D721Med (cell line): ENCODE data around the gene EIF1.

Experiments
- DNase-seq: peaks from one replicate; pipeline ENCODE4 v3.0.0; 2011; ENCODE audit warnings: low spot score; ENCODE audit not compliant: insufficient read length
- FAIRE-seq: peaks from 2 replicates; lab custom pipeline; 2011; peaks lifted over from hg19 to GRCh38; lab: Jason Lieb, UNC
- CTCF ChIP-seq: IDR thresholded peaks from 2 replicates; pipeline ENCODE4 v1.5.1; 2012; ENCODE audit warnings: mild to moderate bottlenecking, control low read depth; ENCODE audit not compliant: insufficient read depth; ENCODE audit errors: missing control alignments

The EIF1 gene

GRCh38 chr17:41657936-41658335 is 30.7 kb upstream of the EIF1 start:
- no peak for DNase-seq
- no peak for FAIRE-seq
- no peak for TF ChIP-seq CTCF

GRCh38 chr17:41658846-41659245 is 29.8 kb upstream of the EIF1 start:
- TF ChIP-seq CTCF: no peak
- DNase-seq (no peak), FAIRE-seq (no peak)

- TF ChIP-seq CTCF: no peak
- no peak for FAIRE-seq
- no peak for DNase-seq
Observed at GRCh38 chr17:41659427-41660212, 29.1 kb upstream of the EIF1 start.

GRCh38 chr17:41660221-41660711 is 28.4 kb upstream of the EIF1 start:
- no peak for FAIRE-seq
- no peak for DNase-seq
- TF ChIP-seq CTCF: no peak

GRCh38 chr17:41663451-41664171 is 25.1 kb upstream of the EIF1 start:
- FAIRE-seq: no peak
- DNase-seq: no peak
- TF ChIP-seq CTCF: no peak

GRCh38 chr17:41664172-41664457 is 24.6 kb upstream of the EIF1 start:
- DNase-seq (no peak), FAIRE-seq (no peak)
- TF ChIP-seq CTCF: no peak
